Smooth muscle cell (in vitro differentiated cells): ENCODE measurements around the gene F9. TPM values are rescaled to one million over a fixed set of nuclear protein-coding genes. Genes with fewer than 3 reads are reported as not detected.

ENCODE experiments used
- DNase-seq: peaks from one replicate; lab custom pipeline; 2025; ENCODE audit not compliant: unreplicated experiment; lab: John Stamatoyannopoulos, UW
- H2AFZ ChIP-seq: fragments of 200-600 bp; sonication (generic); 2 replicates; pipeline ENCODE4 v1.6.0; 2016; ENCODE audit warnings: antibody characterized with exemption, low read depth, mild to moderate bottlenecking
- H3F3A ChIP-seq: fragments of 200-600 bp; sonication (generic); 2 replicates; pipeline ENCODE4 v1.6.0; 2017; ENCODE audit warnings: antibody characterized with exemption, low read depth
- H3K27ac ChIP-seq: fragments of 200-600 bp; sonication (generic); 2 replicates; pipeline ENCODE4 v1.5.1; 2016; ENCODE audit warnings: low read depth, mild to moderate bottlenecking
- H3K27me3 ChIP-seq: fragments of 200-600 bp; sonication (generic); 2 replicates; pipeline ENCODE4 v1.6.1; 2016; ENCODE audit warnings: low read depth, mild to moderate bottlenecking
- H3K36me3 ChIP-seq: fragments of 200-600 bp; sonication (generic); 2 replicates; pipeline ENCODE4 v1.5.1; 2016; ENCODE audit warnings: low read depth
- H3K4me1 ChIP-seq: fragments of 200-600 bp; sonication (generic); 2 replicates; pipeline ENCODE4 v1.5.1; 2016; ENCODE audit warnings: low read depth
- H3K4me2 ChIP-seq: fragments of 200-600 bp; sonication (generic); 2 replicates; pipeline ENCODE4 v1.6.0; 2016; ENCODE audit warnings: mild to moderate bottlenecking
- H3K4me3 ChIP-seq: fragments of 200-600 bp; sonication (generic); 2 replicates; pipeline ENCODE4 v1.5.1; 2016; ENCODE audit warnings: mild to moderate bottlenecking
- H3K79me2 ChIP-seq: fragments of 200-600 bp; sonication (generic); 2 replicates; pipeline ENCODE4 v1.6.0; 2016; ENCODE audit warnings: low read depth, mild to moderate bottlenecking
- H3K9ac ChIP-seq: fragments of 200-600 bp; sonication (generic); 2 replicates; pipeline ENCODE4 v1.6.0; 2016; ENCODE audit warnings: low read depth
- H3K9me3 ChIP-seq: fragments of 200-600 bp; sonication (generic); replicated peaks from 2 replicates; pipeline ENCODE4 v1.5.1; 2016; ENCODE audit warnings: low read depth
- H4K20me1 ChIP-seq: fragments of 200-600 bp; sonication (generic); 2 replicates; pipeline ENCODE4 v1.6.0; 2016; ENCODE audit warnings: low read depth
- WGBS: methylation state at CpG from one replicate; pipeline ENCODE4 v1.1.7; 2016; ENCODE audit warnings: low lambda C conversion rate; 5-methylcytosine and 5-hydroxymethylcytosine counted together
- polyA plus RNA-seq: library from polyadenylated mRNA; unstranded; fragments of >200 nt; fragmentation: Nextera tagmentation; extraction: Ambion mirVana; gene quantifications from 2 replicates; pipeline ENCODE4 v1.2.1, GENCODE V29; 2016
- total RNA-seq: library from RNA; depleted of rRNA; stranded (reverse); fragments of >200 nt; gene quantifications from 2 replicates; pipeline ENCODE4 v1.2.3, GENCODE V29; 2014
- TF ChIP-seq, protein P1 (sequence below): fragments of 200-600 bp; sonication (generic); IDR thresholded peaks from 2 replicates; pipeline ENCODE4 v1.5.1; 2017; ENCODE audit warnings: borderline replicate concordance, mild to moderate bottlenecking, antibody characterized with exemption; ENCODE audit not compliant: insufficient read depth, poor library complexity, severe bottlenecking

Gene F9
- total and polyA plus RNA-seq, 2 experiments from 2014 or later: not detected

DNA sequence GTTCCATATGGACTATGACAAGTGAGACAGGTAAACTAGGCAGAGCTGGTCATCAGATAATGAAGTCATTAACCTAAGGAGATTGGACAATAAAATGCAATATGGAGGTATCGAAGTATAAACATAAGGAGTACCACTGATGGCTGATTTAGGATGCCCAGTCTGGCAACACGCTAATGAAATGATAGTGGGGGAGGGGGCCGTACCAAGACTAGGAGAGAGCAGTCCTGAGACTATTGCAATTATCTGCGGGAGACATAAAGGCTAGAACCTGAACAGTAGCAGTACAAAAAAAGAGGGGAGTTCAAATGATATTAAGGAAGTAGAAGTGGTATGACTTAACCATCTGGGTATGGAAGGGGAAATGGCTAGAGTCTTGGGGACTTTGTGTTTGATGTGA lies 2.3 kb downstream of the F9 start:
- Histone ChIP-seq H3K79me2 (no peaks in the 10 kb centered on the region), H3K36me3 (no peaks in the 10 kb centered on the region), H2AFZ (no peak overlapping the region), H3K27ac (no peak overlapping the region), H3K4me2 (no peak overlapping the region), H3K9me3 (no peaks in the 10 kb centered on the region), H3K27me3 (no peaks in the 10 kb centered on the region), H3K9ac (no peak overlapping the region), H4K20me1 (no peaks in the 10 kb centered on the region), H3K4me1 (no peaks in the 10 kb centered on the region), H3F3A (no peaks in the 10 kb centered on the region), H3K4me3 (no peak overlapping the region)
- TF ChIP-seq, protein P1, sequence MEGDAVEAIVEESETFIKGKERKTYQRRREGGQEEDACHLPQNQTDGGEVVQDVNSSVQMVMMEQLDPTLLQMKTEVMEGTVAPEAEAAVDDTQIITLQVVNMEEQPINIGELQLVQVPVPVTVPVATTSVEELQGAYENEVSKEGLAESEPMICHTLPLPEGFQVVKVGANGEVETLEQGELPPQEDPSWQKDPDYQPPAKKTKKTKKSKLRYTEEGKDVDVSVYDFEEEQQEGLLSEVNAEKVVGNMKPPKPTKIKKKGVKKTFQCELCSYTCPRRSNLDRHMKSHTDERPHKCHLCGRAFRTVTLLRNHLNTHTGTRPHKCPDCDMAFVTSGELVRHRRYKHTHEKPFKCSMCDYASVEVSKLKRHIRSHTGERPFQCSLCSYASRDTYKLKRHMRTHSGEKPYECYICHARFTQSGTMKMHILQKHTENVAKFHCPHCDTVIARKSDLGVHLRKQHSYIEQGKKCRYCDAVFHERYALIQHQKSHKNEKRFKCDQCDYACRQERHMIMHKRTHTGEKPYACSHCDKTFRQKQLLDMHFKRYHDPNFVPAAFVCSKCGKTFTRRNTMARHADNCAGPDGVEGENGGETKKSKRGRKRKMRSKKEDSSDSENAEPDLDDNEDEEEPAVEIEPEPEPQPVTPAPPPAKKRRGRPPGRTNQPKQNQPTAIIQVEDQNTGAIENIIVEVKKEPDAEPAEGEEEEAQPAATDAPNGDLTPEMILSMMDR: no peak
- WGBS: 84% methylated on average over 4 of the region's 4 CpGs
- DNase-seq: no peak

GRCh38 chrX:139533444-139533843 lies 2.9 kb downstream of the F9 start:
- Histone ChIP-seq H3K4me2 (no peak overlapping the region), H3K9me3 (no peaks in the 10 kb centered on the region), H3K27ac (no peak overlapping the region), H3F3A (no peaks in the 10 kb centered on the region), H3K36me3 (no peaks in the 10 kb centered on the region), H2AFZ (no peak overlapping the region), H3K4me3 (no peak overlapping the region), H3K79me2 (no peaks in the 10 kb centered on the region), H3K4me1 (no peaks in the 10 kb centered on the region), H3K27me3 (no peaks in the 10 kb centered on the region), H3K9ac (no peak overlapping the region), H4K20me1 (no peaks in the 10 kb centered on the region)
- DNase-seq: no peak
- TF ChIP-seq, protein P1: no peak
- 68% methylated on average over 4 of the region's 4 CpGs for WGBS

DNA sequence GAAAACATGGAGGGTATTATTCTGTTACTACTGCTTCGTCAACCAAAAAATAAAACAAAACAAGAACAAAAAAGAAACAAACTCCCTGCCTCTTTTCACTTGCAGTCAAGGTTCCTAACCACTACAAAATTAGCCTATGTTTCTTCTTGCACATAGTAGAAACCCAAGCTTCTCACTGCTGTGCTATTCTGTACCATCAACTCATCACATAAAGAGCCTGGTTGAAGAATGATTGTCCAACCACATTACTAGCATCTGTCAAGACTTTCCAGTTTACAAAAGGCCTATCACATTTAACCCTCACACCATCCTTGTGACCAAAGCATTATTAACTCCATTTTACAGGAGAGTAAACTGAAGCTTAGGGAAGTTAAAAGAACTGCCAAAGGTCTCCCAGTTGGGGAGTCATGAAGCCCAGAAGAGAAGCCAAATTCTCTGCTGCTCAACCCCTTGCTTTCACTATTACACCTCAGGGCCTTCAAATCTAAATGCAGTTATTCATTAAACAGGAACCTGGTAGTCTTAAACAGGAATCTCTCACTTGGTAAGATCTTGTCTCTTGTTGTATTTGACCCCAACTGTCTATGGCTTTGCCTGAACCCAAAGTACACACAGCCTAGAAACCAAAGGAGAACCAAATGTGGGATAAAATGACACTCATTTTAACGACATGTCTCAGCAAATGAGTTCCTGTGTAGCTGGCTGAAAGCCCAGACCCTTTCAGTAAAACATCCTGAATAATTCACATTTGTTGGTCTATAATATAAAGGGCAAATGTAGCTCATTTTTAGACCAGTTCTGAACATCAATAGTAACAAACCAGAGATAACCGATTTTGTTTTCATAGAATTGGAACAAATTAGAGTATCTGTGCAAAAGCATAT lies 8.6 kb downstream of the F9 start:
- H2AFZ ChIP-seq: no peak overlapping the region

More for the DNA sequence above, 8.6 kb downstream of the F9 start:
- 74% methylated on average over 3 of the region's 3 CpGs for WGBS
- no peak for DNase-seq
- H3K9ac ChIP-seq: no peak overlapping the region
- TF ChIP-seq, protein P1: no peak
- H3K27me3 ChIP-seq: no peaks in the 10 kb centered on the region
- H4K20me1 ChIP-seq: no peaks in the 10 kb centered on the region
- no peaks in the 10 kb centered on the region for H3K36me3 ChIP-seq
- H3K4me3 ChIP-seq: no peak overlapping the region
- H3K4me2 ChIP-seq: no peak overlapping the region
- H3K4me1 ChIP-seq: no peaks in the 10 kb centered on the region
- H3F3A ChIP-seq: no peaks in the 10 kb centered on the region
- no peak overlapping the region for H3K27ac ChIP-seq
- H3K79me2 ChIP-seq: no peaks in the 10 kb centered on the region
- no peaks in the 10 kb centered on the region for H3K9me3 ChIP-seq
